Activated T-helper 17 cell treated with anti-CD3 and anti-CD28 coated beads, Interleukin-2, amount 50 U/mL, for 72 hours (primary cell): Measurements from ENCODE around the gene SRGAP3. TPM values are rescaled to one million over a fixed set of nuclear protein-coding genes. Genes with fewer than 3 reads are reported as not detected.

Experiments used
- ATAC-seq: fragments of 150-1000 bp; cut with Tn5 transposase; replicated peaks from 2 replicates; pipeline ENCODE4 v1.10.0; 2021; ENCODE audit warnings: mild to moderate bottlenecking, moderate library complexity
- H3K27ac Mint-ChIP-seq: one replicate; pipeline ENCODE4 v1.8.0; 2022; ENCODE audit warnings: mixed read lengths
- H3K27me3 Mint-ChIP-seq: one replicate; pipeline ENCODE4 v1.8.0; 2022; ENCODE audit warnings: mixed read lengths
- H3K36me3 Mint-ChIP-seq: one replicate; pipeline ENCODE4 v1.8.0; 2022; ENCODE audit warnings: low read depth, mild to moderate bottlenecking, mixed read lengths
- H3K4me1 Mint-ChIP-seq: one replicate; pipeline ENCODE4 v1.8.0; 2022; ENCODE audit warnings: mixed read lengths
- H3K4me3 Mint-ChIP-seq: one replicate; pipeline ENCODE4 v1.8.0; 2022; ENCODE audit warnings: mild to moderate bottlenecking, mixed read lengths
- H3K9me3 Mint-ChIP-seq: one replicate; pipeline ENCODE4 v1.8.0; 2022; ENCODE audit warnings: mixed read lengths
- total RNA-seq, 2 donors: library from RNA; stranded (reverse); gene quantifications; one replicate each; pipeline ENCODE4 v1.2.3, GENCODE V29; 2022

SRGAP3 gene
- total RNA-seq, 2 donors from 2014 or later, result 0.97 to 3.9 TPM

GRCh38 chr3:9276761-9277370 lies 27.4 kb upstream of the SRGAP3 start:
- Mint-ChIP-seq H3K36me3 (no peaks in the 10 kb centered on the region), H3K4me1 (no peaks in the 10 kb centered on the region), H3K27me3 (peaks cover 3% of the 10 kb centered on the region), H3K4me3 (no peak overlapping the region), H3K27ac (no peak overlapping the region), H3K9me3 (no peaks in the 10 kb centered on the region)
- ATAC-seq, result no peak

GRCh38 chr3:9271903-9272302 lies 22.5 kb upstream of the SRGAP3 start:
- Mint-ChIP-seq H3K36me3 (no peaks in the 10 kb centered on the region), H3K27me3 (peaks cover 3% of the 10 kb centered on the region), H3K27ac (no peak overlapping the region), H3K9me3 (no peaks in the 10 kb centered on the region), H3K4me1 (no peaks in the 10 kb centered on the region), H3K4me3 (no peak overlapping the region)
- ATAC-seq, result no peak

GRCh38 chr3:9270704-9271103 lies 21.3 kb upstream of the SRGAP3 start:
- no peaks in the 10 kb centered on the region for H3K9me3 Mint-ChIP-seq
- H3K27ac Mint-ChIP-seq, result no peak overlapping the region
- H3K36me3 Mint-ChIP-seq, result no peaks in the 10 kb centered on the region
- no peaks in the 10 kb centered on the region for H3K4me1 Mint-ChIP-seq
- H3K4me3 Mint-ChIP-seq, result no peak overlapping the region
- no peak for ATAC-seq
- no peaks in the 10 kb centered on the region for H3K27me3 Mint-ChIP-seq

- ATAC-seq, result no peak
- Mint-ChIP-seq H3K36me3 (no peaks in the 10 kb centered on the region), H3K27me3 (no peaks in the 10 kb centered on the region), H3K27ac (no peak overlapping the region), H3K4me1 (no peaks in the 10 kb centered on the region), H3K4me3 (no peak overlapping the region), H3K9me3 (no peaks in the 10 kb centered on the region)
These were observed 17.3 kb upstream of the SRGAP3 start for GRCh38 chr3:9266716-9267115.

GRCh38 chr3:9260305-9260704 lies 10.9 kb upstream of the SRGAP3 start:
- H3K4me3 Mint-ChIP-seq, result no peak overlapping the region
- H3K27me3 Mint-ChIP-seq, result peaks cover 4% of the 10 kb centered on the region
- H3K27ac Mint-ChIP-seq, result no peak overlapping the region
- no peaks in the 10 kb centered on the region for H3K36me3 Mint-ChIP-seq
- no peak for ATAC-seq
- H3K9me3 Mint-ChIP-seq, result no peaks in the 10 kb centered on the region
- no peaks in the 10 kb centered on the region for H3K4me1 Mint-ChIP-seq

- no peak for ATAC-seq
- H3K4me1 Mint-ChIP-seq, result no peaks in the 10 kb centered on the region
- no peak overlapping the region for H3K27ac Mint-ChIP-seq
- H3K4me3 Mint-ChIP-seq, result no peak overlapping the region
- H3K27me3 Mint-ChIP-seq, result peaks cover 17% of the 10 kb centered on the region
- H3K9me3 Mint-ChIP-seq, result no peaks in the 10 kb centered on the region
- H3K36me3 Mint-ChIP-seq, result no peaks in the 10 kb centered on the region
These were observed 7.6 kb upstream of the SRGAP3 start for GRCh38 chr3:9257092-9257491.

- Mint-ChIP-seq H3K4me3 (no peak overlapping the region), H3K4me1 (no peaks in the 10 kb centered on the region), H3K36me3 (no peaks in the 10 kb centered on the region), H3K27ac (no peak overlapping the region), H3K27me3 (peaks cover 18% of the 10 kb centered on the region), H3K9me3 (no peaks in the 10 kb centered on the region)
- ATAC-seq, result no peak
These were observed 6.5 kb upstream of the SRGAP3 start for GRCh38 chr3:9255976-9256375.

- no peak overlapping the region for H3K4me3 Mint-ChIP-seq
- H3K27ac Mint-ChIP-seq, result no peak overlapping the region
- H3K4me1 Mint-ChIP-seq, result peaks cover under 1% of the 10 kb centered on the region
- no peaks in the 10 kb centered on the region for H3K9me3 Mint-ChIP-seq
- H3K36me3 Mint-ChIP-seq, result no peaks in the 10 kb centered on the region
- ATAC-seq, result no peak
- H3K27me3 Mint-ChIP-seq, result peaks cover 20% of the 10 kb centered on the region
These were observed 5.3 kb upstream of the SRGAP3 start for GRCh38 chr3:9254764-9255163.

- Mint-ChIP-seq H3K27me3 (peaks cover 20% of the 10 kb centered on the region), H3K4me3 (no peak overlapping the region), H3K27ac (no peak overlapping the region), H3K4me1 (peaks cover 12% of the 10 kb centered on the region), H3K36me3 (no peaks in the 10 kb centered on the region), H3K9me3 (no peaks in the 10 kb centered on the region)
- ATAC-seq, result no peak
These were observed 3.9 kb upstream of the SRGAP3 start for GRCh38 chr3:9253327-9253726.

- Mint-ChIP-seq H3K4me1 (peaks cover 12% of the 10 kb centered on the region), H3K4me3 (no peak overlapping the region), H3K36me3 (no peaks in the 10 kb centered on the region), H3K9me3 (no peaks in the 10 kb centered on the region), H3K27ac (no peak overlapping the region), H3K27me3 (peaks cover 16% of the 10 kb centered on the region)
- ATAC-seq, result no peak
These were observed 1.8 kb upstream of the SRGAP3 start for GRCh38 chr3:9251055-9251786.

GRCh38 chr3:9250236-9250635 lies 790 bp upstream of the SRGAP3 start:
- H3K9me3 Mint-ChIP-seq, result no peaks in the 10 kb centered on the region
- no peak for ATAC-seq

GRCh38 chr3:9248522-9249271 lies 749 bp downstream of the SRGAP3 start:
- Mint-ChIP-seq H3K9me3 (no peaks in the 10 kb centered on the region), H3K27me3 (peaks cover 11% of the 10 kb centered on the region), H3K36me3 (no peaks in the 10 kb centered on the region), H3K4me3 (peak overlapping the region; percentile 86), H3K4me1 (peaks cover 12% of the 10 kb centered on the region), H3K27ac (peak overlapping the region; percentile 65)
- ATAC-seq, result no peak

More at GRCh38 chr3:9250236-9250635, 790 bp upstream of the SRGAP3 start:
- Mint-ChIP-seq H3K36me3 (no peaks in the 10 kb centered on the region), H3K4me1 (peaks cover 12% of the 10 kb centered on the region), H3K4me3 (no peak overlapping the region), H3K27ac (no peak overlapping the region), H3K27me3 (peaks cover 16% of the 10 kb centered on the region)

GRCh38 chr3:9247941-9248521 lies 1.4 kb downstream of the SRGAP3 start:
- no peak for ATAC-seq
- Mint-ChIP-seq H3K4me1 (peaks cover 12% of the 10 kb centered on the region), H3K9me3 (no peaks in the 10 kb centered on the region), H3K27me3 (peaks cover 8% of the 10 kb centered on the region), H3K4me3 (peak overlapping the region; percentile 86), H3K27ac (no peak overlapping the region), H3K36me3 (no peaks in the 10 kb centered on the region)

GRCh38 chr3:9247361-9247940 lies 2.0 kb downstream of the SRGAP3 start:
- no peaks in the 10 kb centered on the region for H3K36me3 Mint-ChIP-seq
- no peaks in the 10 kb centered on the region for H3K9me3 Mint-ChIP-seq
- no peak overlapping the region for H3K27ac Mint-ChIP-seq
- no peak overlapping the region for H3K4me3 Mint-ChIP-seq
- H3K4me1 Mint-ChIP-seq, result peaks cover 12% of the 10 kb centered on the region
- H3K27me3 Mint-ChIP-seq, result peaks cover 4% of the 10 kb centered on the region
- no peak for ATAC-seq
